ENCODE data around the gene MAP1LC3B. TPM values are rescaled to one million over a fixed set of nuclear protein-coding genes. Genes with fewer than 3 reads are reported as not detected.

Gene MAP1LC3B
- total RNA-seq, 1 donor from 2014 or later: 39.1 TPM

DNA sequence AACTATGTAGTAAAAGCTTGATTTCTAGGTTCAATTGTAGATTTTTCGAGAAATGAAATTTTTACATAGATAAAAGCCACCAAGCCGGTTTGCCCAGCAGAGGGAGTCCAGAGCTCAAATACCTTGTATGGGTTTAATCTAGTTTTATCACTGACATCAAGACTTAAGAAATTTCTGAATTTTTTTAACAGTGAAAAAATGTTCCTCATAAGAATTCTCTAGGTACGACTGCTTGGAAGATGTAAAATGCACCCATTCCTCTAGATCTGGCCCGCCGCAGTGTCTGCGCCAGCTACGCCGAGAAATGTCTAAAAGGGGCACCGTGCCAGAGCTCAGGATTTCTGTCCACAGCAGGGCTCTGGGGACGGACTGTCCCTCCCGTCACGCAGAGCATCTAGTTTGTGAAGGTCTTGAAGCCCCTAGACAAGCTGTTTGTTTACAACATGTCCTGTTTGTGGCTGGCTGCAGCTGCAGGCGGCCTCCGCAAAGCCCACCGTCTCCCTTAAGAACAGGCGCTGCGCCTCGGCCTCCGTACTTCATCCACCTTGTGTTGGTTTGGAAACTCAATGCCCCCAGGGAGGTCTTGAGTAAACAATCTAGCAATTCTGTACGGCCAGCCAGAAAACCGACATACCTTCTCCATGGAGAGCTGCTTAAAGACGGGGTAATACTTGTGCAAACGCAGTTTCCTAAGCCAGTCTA is 24.8 kb downstream of the MAP1LC3B start:
- H3K27ac ChIP-seq: no peak overlapping the region
- H3K36me3 Mint-ChIP-seq: peaks cover 24% of the 10 kb centered on the region

DNA sequence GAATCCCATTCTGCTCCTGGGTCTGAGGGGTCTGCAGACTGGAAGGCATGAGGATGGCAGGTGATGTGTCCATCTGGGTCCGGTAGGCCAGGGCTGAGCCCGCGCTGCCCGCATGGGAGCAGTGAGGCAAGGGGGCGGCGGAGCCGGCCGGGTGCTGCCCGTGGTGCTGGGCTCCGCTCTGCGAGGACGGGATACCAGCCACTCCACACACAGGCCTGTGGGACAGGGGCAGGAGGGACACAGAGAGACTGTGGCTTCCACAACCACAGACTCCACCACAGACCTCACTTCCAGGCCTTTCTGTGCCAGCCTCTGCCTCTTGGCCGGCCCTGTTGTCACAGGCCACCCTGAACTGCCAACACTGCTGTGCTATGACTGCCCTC is 25.4 kb downstream of the MAP1LC3B start:
- Histone ChIP-seq H2AFZ (replicated peaks) (no peak overlapping the region), H3K4me1 (no peaks in the 10 kb centered on the region), H3K9ac (no peak overlapping the region), H3K36me3 (no peaks in the 10 kb centered on the region), H3K27ac (no peak overlapping the region), H3K9me3 (ENCODE audit: low read depth) (no peaks in the 10 kb centered on the region), H3K79me2 (ENCODE audit: low read depth) (no peaks in the 10 kb centered on the region), H4K20me1 (ENCODE audit: low read depth) (no peaks in the 10 kb centered on the region), H3K4me2 (no peak overlapping the region), H3F3A (ENCODE audit: low read depth) (no peaks in the 10 kb centered on the region), H3K27me3 (no peaks in the 10 kb centered on the region), H3K4me3 (no peak overlapping the region)
- Mint-ChIP-seq H3K9me3 (no peaks in the 10 kb centered on the region), H3K4me1 (no peaks in the 10 kb centered on the region), H3K4me3 (no peak overlapping the region), H3K36me3 (peaks cover 27% of the 10 kb centered on the region), H3K27me3 (ENCODE audit: insufficient read depth, low read depth) (peaks cover 2% of the 10 kb centered on the region), H3K27ac (no peak overlapping the region)
- TF ChIP-seq EZH2 (IDR thresholded peaks at IDR 0.05) (no peak), EZH2phosphoT487 (IDR thresholded peaks at IDR 0.05) (no peak)
- TF ChIP-seq, protein P1, sequence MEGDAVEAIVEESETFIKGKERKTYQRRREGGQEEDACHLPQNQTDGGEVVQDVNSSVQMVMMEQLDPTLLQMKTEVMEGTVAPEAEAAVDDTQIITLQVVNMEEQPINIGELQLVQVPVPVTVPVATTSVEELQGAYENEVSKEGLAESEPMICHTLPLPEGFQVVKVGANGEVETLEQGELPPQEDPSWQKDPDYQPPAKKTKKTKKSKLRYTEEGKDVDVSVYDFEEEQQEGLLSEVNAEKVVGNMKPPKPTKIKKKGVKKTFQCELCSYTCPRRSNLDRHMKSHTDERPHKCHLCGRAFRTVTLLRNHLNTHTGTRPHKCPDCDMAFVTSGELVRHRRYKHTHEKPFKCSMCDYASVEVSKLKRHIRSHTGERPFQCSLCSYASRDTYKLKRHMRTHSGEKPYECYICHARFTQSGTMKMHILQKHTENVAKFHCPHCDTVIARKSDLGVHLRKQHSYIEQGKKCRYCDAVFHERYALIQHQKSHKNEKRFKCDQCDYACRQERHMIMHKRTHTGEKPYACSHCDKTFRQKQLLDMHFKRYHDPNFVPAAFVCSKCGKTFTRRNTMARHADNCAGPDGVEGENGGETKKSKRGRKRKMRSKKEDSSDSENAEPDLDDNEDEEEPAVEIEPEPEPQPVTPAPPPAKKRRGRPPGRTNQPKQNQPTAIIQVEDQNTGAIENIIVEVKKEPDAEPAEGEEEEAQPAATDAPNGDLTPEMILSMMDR (IDR thresholded peaks at IDR 0.05): no peak
- no peak for DNase-seq (ENCODE audit: low spot score)

More for the DNA sequence above, 24.8 kb downstream of the MAP1LC3B start:
- H3K4me3 Mint-ChIP-seq: no peak overlapping the region
- no peak overlapping the region for H3K27ac Mint-ChIP-seq
- H3K4me3 ChIP-seq: no peak overlapping the region
- peak; percentile 19 for DNase-seq (ENCODE audit: low spot score)
- H3F3A ChIP-seq (ENCODE audit: low read depth): no peaks in the 10 kb centered on the region
- no peaks in the 10 kb centered on the region for H3K79me2 ChIP-seq (ENCODE audit: low read depth)
- no peaks in the 10 kb centered on the region for H3K4me1 Mint-ChIP-seq
- H3K4me1 ChIP-seq: no peaks in the 10 kb centered on the region
- H2AFZ ChIP-seq (replicated peaks): no peak overlapping the region
- no peaks in the 10 kb centered on the region for H3K27me3 ChIP-seq
- H3K4me2 ChIP-seq: no peak overlapping the region
- H3K9me3 ChIP-seq (ENCODE audit: low read depth): no peaks in the 10 kb centered on the region
- no peak overlapping the region for H3K9ac ChIP-seq
- H4K20me1 ChIP-seq (ENCODE audit: low read depth): no peaks in the 10 kb centered on the region
- no peaks in the 10 kb centered on the region for H3K9me3 Mint-ChIP-seq
- H3K27me3 Mint-ChIP-seq (ENCODE audit: insufficient read depth, low read depth): peaks cover 2% of the 10 kb centered on the region
- no peaks in the 10 kb centered on the region for H3K36me3 ChIP-seq
- TF ChIP-seq, protein P1 (IDR thresholded peaks at IDR 0.05): peak; percentile 61
- no peak for TF ChIP-seq EZH2 (IDR thresholded peaks at IDR 0.05)
- no peak for TF ChIP-seq EZH2phosphoT487 (IDR thresholded peaks at IDR 0.05)

DNA sequence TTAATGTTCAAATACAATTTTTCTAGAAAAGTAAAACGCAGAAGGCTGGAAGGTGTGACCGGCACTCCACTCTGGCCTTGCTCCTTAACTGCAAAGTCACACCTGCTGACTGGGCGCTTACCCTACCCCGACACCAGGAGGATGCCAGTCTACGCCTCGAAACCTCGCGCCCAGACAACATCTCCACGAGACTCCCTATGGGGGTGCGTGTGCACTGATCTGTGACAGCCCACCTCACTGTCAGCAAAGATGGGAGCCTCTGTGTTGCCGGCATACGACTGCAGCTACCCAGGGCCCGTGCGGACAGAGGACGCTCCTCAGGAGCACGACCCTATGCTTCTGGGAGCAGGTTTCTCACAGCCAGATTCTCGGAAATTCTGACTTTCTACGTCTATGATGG is 26.1 kb downstream of the MAP1LC3B start:
- H3K36me3 Mint-ChIP-seq: peaks cover 31% of the 10 kb centered on the region
- H3K9me3 ChIP-seq (ENCODE audit: low read depth): no peaks in the 10 kb centered on the region
- no peaks in the 10 kb centered on the region for H3K4me1 Mint-ChIP-seq
- H3K27ac Mint-ChIP-seq: no peak overlapping the region
- H3K4me3 ChIP-seq: no peak overlapping the region
- no peaks in the 10 kb centered on the region for H3K27me3 ChIP-seq
- no peaks in the 10 kb centered on the region for H3F3A ChIP-seq (ENCODE audit: low read depth)
- no peaks in the 10 kb centered on the region for H4K20me1 ChIP-seq (ENCODE audit: low read depth)
- no peak overlapping the region for H3K4me2 ChIP-seq
- H3K27me3 Mint-ChIP-seq (ENCODE audit: insufficient read depth, low read depth): peaks cover 2% of the 10 kb centered on the region
- H3K9me3 Mint-ChIP-seq: no peaks in the 10 kb centered on the region
- H3K9ac ChIP-seq: no peak overlapping the region
- TF ChIP-seq EZH2 (IDR thresholded peaks at IDR 0.05): no peak
- TF ChIP-seq, protein P1 (IDR thresholded peaks at IDR 0.05): no peak
- no peak overlapping the region for H3K4me3 Mint-ChIP-seq
- no peak for DNase-seq (ENCODE audit: low spot score)
- no peak overlapping the region for H2AFZ ChIP-seq (replicated peaks)
- H3K4me1 ChIP-seq: no peaks in the 10 kb centered on the region
- H3K27ac ChIP-seq: no peak overlapping the region
- no peaks in the 10 kb centered on the region for H3K79me2 ChIP-seq (ENCODE audit: low read depth)
- H3K36me3 ChIP-seq: no peaks in the 10 kb centered on the region
